ENCODE measurements around the gene TATDN3.
"Not testable (repeated sequence)": the region's sequence is repeated elsewhere in the genome, so short reads cannot be mapped to it uniquely, and the experiment has no call there.

Gene TATDN3

GRCh38 chr1:212827831-212828278, 36.2 kb downstream of the TATDN3 start:
- no peak for DNase-seq (ENCODE audit: low read depth in 2 of 2)

GRCh38 chr1:212828395-212828794, 36.7 kb downstream of the TATDN3 start:
- no peak for DNase-seq (ENCODE audit: low read depth in 2 of 2)

GRCh38 chr1:212833211-212834207, 41.8 kb downstream of the TATDN3 start:
- DNase-seq (ENCODE audit: low read depth in 2 of 2): not testable (repeated sequence)

- no peak for DNase-seq (ENCODE audit: low read depth in 2 of 2)
Observed at GRCh38 chr1:212838145-212838544, 46.5 kb downstream of the TATDN3 start.

GRCh38 chr1:212844521-212844920, 52.8 kb downstream of the TATDN3 start:
- not testable (repeated sequence) for DNase-seq (ENCODE audit: low read depth in 2 of 2)

GRCh38 chr1:212847549-212847948, 55.9 kb downstream of the TATDN3 start, which contains the start of gene SPATA45:
SPATA45 (minus strand) TSS chr1:212847649; CDS start chr1:212836149, 11,500 bp downstream.
- DNase-seq (ENCODE audit: low read depth in 2 of 2): no peak

- DNase-seq (ENCODE audit: low read depth in 2 of 2): no peak
Observed at GRCh38 chr1:212852105-212852688, 60.5 kb downstream of the TATDN3 start.

- DNase-seq (ENCODE audit: low read depth in 2 of 2): no peak
Observed at GRCh38 chr1:212853658-212854057, 62.0 kb downstream of the TATDN3 start.

GRCh38 chr1:212856755-212857154, 65.1 kb downstream of the TATDN3 start:
- DNase-seq (ENCODE audit: low read depth in 2 of 2): no peak

- DNase-seq (ENCODE audit: low read depth in 2 of 2): peak; percentile 82 to 84
Observed at GRCh38 chr1:212857992-212858460, 66.3 kb downstream of the TATDN3 start, which contains the start of gene FLVCR1. FLVCR1 (plus strand) TSS chr1:212858275; CDS start chr1:212858453, 178 bp downstream.

GRCh38 chr1:212858461-212859265, 67.0 kb downstream of the TATDN3 start:
- no peak for DNase-seq (ENCODE audit: low read depth in 2 of 2)

- DNase-seq (ENCODE audit: low read depth in 2 of 2): no peak
Observed at GRCh38 chr1:212860713-212861581, 69.3 kb downstream of the TATDN3 start.

GRCh38 chr1:212862111-212862690, 70.5 kb downstream of the TATDN3 start:
- no peak for DNase-seq (ENCODE audit: low read depth in 2 of 2)

- DNase-seq (ENCODE audit: low read depth in 2 of 2): not testable (repeated sequence)
Observed at GRCh38 chr1:212863345-212863744, 71.7 kb downstream of the TATDN3 start.

- no peak for DNase-seq (ENCODE audit: low read depth in 2 of 2)
Observed at GRCh38 chr1:212864201-212864600, 72.5 kb downstream of the TATDN3 start.

Measured in fibroblast of skin of left biceps (primary cell).